UCSD-AML1 (cell line): ENCODE results near the gene SYTL3.
"Not testable (repeated sequence)": the region's sequence is repeated elsewhere in the genome, so short reads cannot be mapped to it uniquely, and the experiment has no call there.

Experiments used
- DNase-seq: peaks from one replicate; lab custom pipeline; 2025; ENCODE audit not compliant: unreplicated experiment; lab: John Stamatoyannopoulos, UW

Gene SYTL3

GRCh38 chr6:158661156-158661685 is 11.4 kb downstream of the SYTL3 start:
- no peak for DNase-seq

GRCh38 chr6:158662607-158662953 is 12.7 kb downstream of the SYTL3 start:
- DNase-seq, result no peak

- DNase-seq, result no peak
Observed at GRCh38 chr6:158662954-158663624, 13.2 kb downstream of the SYTL3 start.

- DNase-seq, result no peak
Observed at GRCh38 chr6:158663625-158664165, 13.8 kb downstream of the SYTL3 start.

- no peak for DNase-seq
Observed at GRCh38 chr6:158665332-158665731, 15.5 kb downstream of the SYTL3 start.

GRCh38 chr6:158666628-158667359 is 16.9 kb downstream of the SYTL3 start:
- DNase-seq, result no peak

GRCh38 chr6:158667360-158667981 is 17.6 kb downstream of the SYTL3 start:
- DNase-seq, result no peak

GRCh38 chr6:158668707-158669103 is 18.9 kb downstream of the SYTL3 start:
- DNase-seq, result no peak

- no peak for DNase-seq
Observed at GRCh38 chr6:158669145-158670035, 19.5 kb downstream of the SYTL3 start.

- DNase-seq, result not testable (repeated sequence)
Observed at GRCh38 chr6:158672119-158672518, 22.3 kb downstream of the SYTL3 start.

- DNase-seq, result no peak
Observed at GRCh38 chr6:158672726-158673125, 22.9 kb downstream of the SYTL3 start.

- DNase-seq, result no peak
Observed at GRCh38 chr6:158674342-158675131, 24.7 kb downstream of the SYTL3 start.

GRCh38 chr6:158677094-158677493 is 27.2 kb downstream of the SYTL3 start:
- DNase-seq, result not testable (repeated sequence)

- DNase-seq, result no peak
Observed at GRCh38 chr6:158677906-158678578, 28.2 kb downstream of the SYTL3 start.

GRCh38 chr6:158680015-158680414 is 30.2 kb downstream of the SYTL3 start:
- no peak for DNase-seq

GRCh38 chr6:158680481-158680880 is 30.6 kb downstream of the SYTL3 start:
- DNase-seq, result no peak

- no peak for DNase-seq
Observed at GRCh38 chr6:158684311-158684710, 34.5 kb downstream of the SYTL3 start.

GRCh38 chr6:158684745-158685324 is 35.0 kb downstream of the SYTL3 start:
- no peak for DNase-seq

- no peak for DNase-seq
Observed at GRCh38 chr6:158686311-158686710, 36.5 kb downstream of the SYTL3 start.
